ENCODE results near the gene AFAP1.
A peak's percentile ranks its signal among the peaks of the same experiment; 100 is the strongest.

Gene AFAP1

DNA sequence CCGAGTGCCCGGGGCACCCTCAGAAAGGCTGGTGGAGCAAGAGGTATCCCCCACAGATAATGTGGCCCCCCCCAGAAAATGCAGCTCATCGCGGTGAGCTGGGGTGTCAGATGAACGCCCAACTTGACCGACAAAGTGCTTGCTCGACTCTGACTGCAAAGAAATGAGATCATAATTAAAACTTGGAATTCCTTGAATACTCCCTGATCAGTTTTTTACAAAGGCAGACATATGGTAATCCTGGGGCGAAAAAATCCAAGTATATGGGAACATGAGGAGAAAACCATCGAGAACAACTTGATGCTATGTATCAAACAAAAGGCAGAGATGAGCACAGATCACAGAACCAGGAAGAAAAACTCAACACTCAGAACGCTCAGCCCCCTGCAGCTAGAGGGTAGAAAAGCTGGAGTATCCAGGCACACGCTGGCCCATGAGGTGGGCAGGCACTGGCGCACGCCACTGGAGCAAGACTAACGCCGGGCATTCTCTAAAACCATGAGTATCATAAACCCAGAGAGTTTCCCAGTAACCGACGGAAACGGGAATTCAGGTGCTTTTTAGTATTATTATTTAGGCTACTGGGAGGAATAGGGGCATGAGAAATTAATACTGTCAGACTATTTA is 127.3 kb downstream of the AFAP1 start:
- no peak for DNase-seq (ENCODE audit: low read depth, low spot score)
- TF ChIP-seq, protein P1, sequence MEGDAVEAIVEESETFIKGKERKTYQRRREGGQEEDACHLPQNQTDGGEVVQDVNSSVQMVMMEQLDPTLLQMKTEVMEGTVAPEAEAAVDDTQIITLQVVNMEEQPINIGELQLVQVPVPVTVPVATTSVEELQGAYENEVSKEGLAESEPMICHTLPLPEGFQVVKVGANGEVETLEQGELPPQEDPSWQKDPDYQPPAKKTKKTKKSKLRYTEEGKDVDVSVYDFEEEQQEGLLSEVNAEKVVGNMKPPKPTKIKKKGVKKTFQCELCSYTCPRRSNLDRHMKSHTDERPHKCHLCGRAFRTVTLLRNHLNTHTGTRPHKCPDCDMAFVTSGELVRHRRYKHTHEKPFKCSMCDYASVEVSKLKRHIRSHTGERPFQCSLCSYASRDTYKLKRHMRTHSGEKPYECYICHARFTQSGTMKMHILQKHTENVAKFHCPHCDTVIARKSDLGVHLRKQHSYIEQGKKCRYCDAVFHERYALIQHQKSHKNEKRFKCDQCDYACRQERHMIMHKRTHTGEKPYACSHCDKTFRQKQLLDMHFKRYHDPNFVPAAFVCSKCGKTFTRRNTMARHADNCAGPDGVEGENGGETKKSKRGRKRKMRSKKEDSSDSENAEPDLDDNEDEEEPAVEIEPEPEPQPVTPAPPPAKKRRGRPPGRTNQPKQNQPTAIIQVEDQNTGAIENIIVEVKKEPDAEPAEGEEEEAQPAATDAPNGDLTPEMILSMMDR (IDR thresholded peaks at IDR 0.05; ENCODE audit: low read depth, low read length): no peak
- H3K4me3 ChIP-seq (ENCODE audit: low read depth, low read length): no peak overlapping the region
- in situ Hi-C loops (cut with HindIII; ENCODE audit: low sequenced_read_pairs): no loop called here

- in situ Hi-C loops (cut with HindIII; ENCODE audit: low sequenced_read_pairs): no loop called here
- no peak overlapping the region for H3K4me3 ChIP-seq (ENCODE audit: low read depth, low read length)
- TF ChIP-seq, protein P1 (IDR thresholded peaks at IDR 0.05; ENCODE audit: low read depth, low read length): no peak
- DNase-seq (ENCODE audit: low read depth, low spot score): no peak
These were observed 128.0 kb downstream of the AFAP1 start for GRCh38 chr4:7811536-7812191.

- in situ Hi-C loops (cut with HindIII; ENCODE audit: low sequenced_read_pairs): no loop called here
- TF ChIP-seq, protein P1 (IDR thresholded peaks at IDR 0.05; ENCODE audit: low read depth, low read length): no peak
- no peak overlapping the region for H3K4me3 ChIP-seq (ENCODE audit: low read depth, low read length)
- no peak for DNase-seq (ENCODE audit: low read depth, low spot score)
These were observed 128.7 kb downstream of the AFAP1 start for GRCh38 chr4:7810783-7811535.

- TF ChIP-seq, protein P1 (IDR thresholded peaks at IDR 0.05; ENCODE audit: low read depth, low read length): no peak
- no peak overlapping the region for H3K4me3 ChIP-seq (ENCODE audit: low read depth, low read length)
- peak; percentile 77 for DNase-seq (ENCODE audit: low read depth, low spot score)
- in situ Hi-C loops (cut with HindIII; ENCODE audit: low sequenced_read_pairs): no loop called here
These were observed 130.9 kb downstream of the AFAP1 start for GRCh38 chr4:7808752-7809151.

GRCh38 chr4:7808181-7808580 is 131.5 kb downstream of the AFAP1 start:
- in situ Hi-C loops (cut with HindIII; ENCODE audit: low sequenced_read_pairs): no loop called here
- no peak for DNase-seq (ENCODE audit: low read depth, low spot score)
- TF ChIP-seq, protein P1 (IDR thresholded peaks at IDR 0.05; ENCODE audit: low read depth, low read length): no peak
- H3K4me3 ChIP-seq (ENCODE audit: low read depth, low read length): no peak overlapping the region

DNA sequence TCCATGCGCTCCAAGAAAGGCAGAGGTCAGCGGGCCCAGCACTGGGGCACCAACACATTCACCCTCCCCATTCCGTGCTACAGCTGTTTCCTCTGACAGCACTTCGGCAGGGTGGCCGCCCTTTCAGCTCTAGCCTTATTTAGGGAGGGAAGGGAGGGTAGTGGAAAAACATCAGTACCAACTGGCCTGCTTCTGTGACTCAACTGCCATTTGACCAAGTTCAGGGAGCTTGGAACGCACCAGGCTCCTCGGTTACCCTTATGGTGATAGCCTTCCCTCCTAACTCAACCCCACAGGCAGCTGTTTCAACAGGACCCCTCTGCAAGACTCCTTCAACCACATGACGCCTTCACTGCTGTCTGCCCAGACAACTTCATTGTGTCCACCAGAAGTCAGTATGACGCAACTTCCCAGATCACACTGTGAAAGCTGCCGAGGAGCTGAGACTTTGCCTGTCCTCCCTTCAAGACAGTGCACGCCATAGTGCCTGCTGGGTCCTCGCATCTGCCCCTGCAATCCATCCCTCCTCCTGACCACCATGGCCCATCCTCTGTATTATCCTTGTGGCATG is 132.2 kb downstream of the AFAP1 start:
- TF ChIP-seq, protein P1 (IDR thresholded peaks at IDR 0.05; ENCODE audit: low read depth, low read length): no peak
- in situ Hi-C loops (cut with HindIII; ENCODE audit: low sequenced_read_pairs): no loop called here
- no peak overlapping the region for H3K4me3 ChIP-seq (ENCODE audit: low read depth, low read length)
- DNase-seq (ENCODE audit: low read depth, low spot score): no peak

Measured in astrocyte of the spinal cord (primary cell).